AG20443 (cell line): Measurements from ENCODE around the gene COQ3.

Experiments
- DNase-seq: peaks from one replicate; pipeline ENCODE4 v3.0.0; 2012; ENCODE audit warnings: low spot score, mixed read lengths

COQ3 gene

GRCh38 chr6:99393698-99394531, at the start of gene COQ3:
Gene COQ3, minus strand, starts transcription at chr6:99394195. Its CDS starts 16 bp downstream, at chr6:99394179.
- DNase-seq = peak; percentile 97

- DNase-seq = peak; percentile 24
Measured at GRCh38 chr6:99434702-99435530, 40.9 kb upstream of the COQ3 start.

GRCh38 chr6:99432877-99433276, 38.9 kb upstream of the COQ3 start:
- DNase-seq = no peak

GRCh38 chr6:99431901-99432300, 37.9 kb upstream of the COQ3 start:
- no peak for DNase-seq

GRCh38 chr6:99427988-99428387, 34.0 kb upstream of the COQ3 start:
- no peak for DNase-seq

GRCh38 chr6:99426451-99426757, 32.4 kb upstream of the COQ3 start:
- DNase-seq = peak; percentile 10

GRCh38 chr6:99425647-99426450, 31.9 kb upstream of the COQ3 start:
- peak; percentile 69 for DNase-seq

GRCh38 chr6:99424761-99425646, 31.0 kb upstream of the COQ3 start, which contains the start of gene PNISR:
Gene PNISR, minus strand, starts transcription at chr6:99425308. Its CDS starts 10,649 bp downstream, at chr6:99414659.
- peak; percentile 95 for DNase-seq

GRCh38 chr6:99424022-99424421, 30.0 kb upstream of the COQ3 start:
- DNase-seq = no peak

GRCh38 chr6:99422912-99423311, 28.9 kb upstream of the COQ3 start:
- no peak for DNase-seq

- no peak for DNase-seq
Measured at GRCh38 chr6:99416892-99417767, 23.1 kb upstream of the COQ3 start.

- no peak for DNase-seq
Measured at GRCh38 chr6:99416226-99416625, 22.2 kb upstream of the COQ3 start.

GRCh38 chr6:99415446-99415845, 21.5 kb upstream of the COQ3 start:
- DNase-seq = no peak

GRCh38 chr6:99412065-99412464, 18.1 kb upstream of the COQ3 start:
- DNase-seq = no peak

- DNase-seq = no peak
Measured at GRCh38 chr6:99409672-99410071, 15.7 kb upstream of the COQ3 start.

- DNase-seq = no peak
Measured at GRCh38 chr6:99407076-99407475, 13.1 kb upstream of the COQ3 start.

- no peak for DNase-seq
Measured at GRCh38 chr6:99402448-99402847, 8.5 kb upstream of the COQ3 start.

GRCh38 chr6:99397287-99397686, 3.3 kb upstream of the COQ3 start:
- DNase-seq = no peak

- peak; percentile 6 for DNase-seq
Measured at GRCh38 chr6:99393366-99393697, 663 bp downstream of the COQ3 start.

GRCh38 chr6:99390896-99391295, 3.1 kb downstream of the COQ3 start:
- DNase-seq = no peak
